ENCODE results near the gene TRAPPC14.

The TRAPPC14 gene

DNA sequence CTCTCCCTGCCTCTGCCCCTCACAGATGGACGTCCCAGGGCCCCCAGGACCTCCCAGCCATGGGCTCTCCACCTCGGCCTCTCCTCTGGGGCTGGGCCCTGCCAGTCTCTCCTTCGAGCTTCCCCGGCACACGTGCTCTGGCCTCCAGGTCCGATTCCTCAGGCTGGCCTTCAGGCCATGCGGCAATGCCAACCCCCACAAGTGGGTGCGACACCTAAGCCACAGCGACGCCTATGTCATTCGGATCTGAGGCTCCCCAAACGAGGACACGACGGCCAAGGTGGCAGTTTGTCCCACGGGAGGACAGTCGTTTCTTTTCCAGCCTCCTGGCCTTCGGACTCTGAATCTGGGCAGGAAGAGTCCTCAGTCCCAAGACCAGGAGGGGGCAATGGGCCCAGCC is 51.9 kb downstream of the TRAPPC14 start:
- TF ChIP-seq CTCF (IDR thresholded peaks at IDR 0.05; ENCODE audit: low read depth, low read length) = no peak
- H3K4me3 ChIP-seq (ENCODE audit: low read depth, low read length) = no peak overlapping the region

DNA sequence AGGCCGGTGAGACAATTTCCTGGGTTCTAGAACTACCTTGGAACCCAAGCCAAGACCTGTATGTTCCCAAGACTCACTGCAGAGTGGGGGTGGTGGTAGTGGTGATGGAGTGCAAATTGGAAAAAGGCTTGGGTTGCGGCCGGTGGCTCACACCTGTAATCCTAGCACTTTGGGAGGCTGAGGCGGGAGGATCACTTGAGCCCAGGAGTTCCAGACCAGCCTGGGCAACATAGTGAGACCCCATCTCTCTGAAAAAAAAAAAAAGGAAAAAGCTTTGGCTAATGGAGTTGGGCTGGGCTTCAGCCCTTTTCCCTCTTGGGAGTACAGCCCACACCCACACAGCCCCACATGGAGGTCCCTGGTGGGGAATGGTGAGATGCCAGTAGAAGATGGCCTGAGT is 53.0 kb downstream of the TRAPPC14 start:
- TF ChIP-seq CTCF (IDR thresholded peaks at IDR 0.05; ENCODE audit: low read depth, low read length) = no peak
- H3K4me3 ChIP-seq (ENCODE audit: low read depth, low read length) = no peak overlapping the region

All from WI38 (cell line).